Stimulated activated naive CD8-positive, alpha-beta T cell treated with anti-CD3 and anti-CD28 coated beads, Interleukin-15, Interleukin-2, amounts not matched to agents 100 ng/mL and 50 ng/mL, for 24 hours (primary cell): ENCODE data around the gene ARID1A.

Experiments used
- H3K27ac Mint-ChIP-seq: one replicate; pipeline ENCODE4 v1.8.0; 2021; ENCODE audit warnings: mild to moderate bottlenecking, mixed read lengths
- H3K27me3 Mint-ChIP-seq: one replicate; pipeline ENCODE4 v1.8.0; 2021; ENCODE audit warnings: mixed read lengths
- H3K36me3 Mint-ChIP-seq: one replicate; pipeline ENCODE4 v1.8.0; 2021; ENCODE audit warnings: low read depth, mixed read lengths
- H3K4me1 Mint-ChIP-seq: one replicate; pipeline ENCODE4 v1.8.0; 2021; ENCODE audit warnings: low read depth, mixed read lengths
- H3K4me3 Mint-ChIP-seq: one replicate; pipeline ENCODE4 v1.8.0; 2021; ENCODE audit warnings: mild to moderate bottlenecking, mixed read lengths
- H3K9me3 Mint-ChIP-seq: one replicate; pipeline ENCODE4 v1.8.0; 2021; ENCODE audit warnings: mixed read lengths

ARID1A gene

GRCh38 chr1:26752519-26752918 is 56.7 kb downstream of the ARID1A start:
- Mint-ChIP-seq H3K4me3 (no peak overlapping the region), H3K4me1 (peaks cover 67% of the 10 kb centered on the region), H3K9me3 (no peaks in the 10 kb centered on the region), H3K36me3 (peaks cover 64% of the 10 kb centered on the region), H3K27ac (peak overlapping the region; percentile 10), H3K27me3 (no peaks in the 10 kb centered on the region)

GRCh38 chr1:26754086-26754874 is 58.5 kb downstream of the ARID1A start:
- Mint-ChIP-seq H3K9me3 (no peaks in the 10 kb centered on the region), H3K4me3 (no peak overlapping the region), H3K27ac (peak overlapping the region; percentile 49), H3K27me3 (no peaks in the 10 kb centered on the region), H3K36me3 (peaks cover 63% of the 10 kb centered on the region), H3K4me1 (peaks cover 62% of the 10 kb centered on the region)

GRCh38 chr1:26758358-26758757 is 62.5 kb downstream of the ARID1A start:
- Mint-ChIP-seq H3K4me1 (peaks cover 22% of the 10 kb centered on the region), H3K36me3 (peaks cover 63% of the 10 kb centered on the region), H3K4me3 (no peak overlapping the region), H3K27ac (no peak overlapping the region), H3K27me3 (no peaks in the 10 kb centered on the region), H3K9me3 (no peaks in the 10 kb centered on the region)

- peaks cover 19% of the 10 kb centered on the region for H3K4me1 Mint-ChIP-seq
- H3K4me3 Mint-ChIP-seq, result no peak overlapping the region
- H3K27ac Mint-ChIP-seq, result no peak overlapping the region
- no peaks in the 10 kb centered on the region for H3K9me3 Mint-ChIP-seq
- H3K27me3 Mint-ChIP-seq, result no peaks in the 10 kb centered on the region
- peaks cover 62% of the 10 kb centered on the region for H3K36me3 Mint-ChIP-seq
These were observed 63.7 kb downstream of the ARID1A start for GRCh38 chr1:26759531-26759930.

- H3K9me3 Mint-ChIP-seq, result no peaks in the 10 kb centered on the region
- H3K27ac Mint-ChIP-seq, result no peak overlapping the region
- no peak overlapping the region for H3K4me3 Mint-ChIP-seq
- H3K27me3 Mint-ChIP-seq, result no peaks in the 10 kb centered on the region
- H3K36me3 Mint-ChIP-seq, result peaks cover 71% of the 10 kb centered on the region
- peaks cover 19% of the 10 kb centered on the region for H3K4me1 Mint-ChIP-seq
These were observed 65.4 kb downstream of the ARID1A start for GRCh38 chr1:26761217-26761616.

- no peaks in the 10 kb centered on the region for H3K27me3 Mint-ChIP-seq
- no peaks in the 10 kb centered on the region for H3K9me3 Mint-ChIP-seq
- H3K27ac Mint-ChIP-seq, result peak overlapping the region; percentile 84
- H3K4me1 Mint-ChIP-seq, result peaks cover 51% of the 10 kb centered on the region
- H3K36me3 Mint-ChIP-seq, result peaks cover 88% of the 10 kb centered on the region
- no peak overlapping the region for H3K4me3 Mint-ChIP-seq
These were observed 71.9 kb downstream of the ARID1A start for GRCh38 chr1:26767714-26768113.

GRCh38 chr1:26768755-26769154 is 72.9 kb downstream of the ARID1A start:
- Mint-ChIP-seq H3K27me3 (no peaks in the 10 kb centered on the region), H3K9me3 (no peaks in the 10 kb centered on the region), H3K36me3 (peaks cover 91% of the 10 kb centered on the region), H3K4me3 (no peak overlapping the region), H3K4me1 (peaks cover 53% of the 10 kb centered on the region), H3K27ac (no peak overlapping the region)

GRCh38 chr1:26771285-26771642 is 75.4 kb downstream of the ARID1A start:
- H3K4me1 Mint-ChIP-seq, result peaks cover 44% of the 10 kb centered on the region
- peaks cover 97% of the 10 kb centered on the region for H3K36me3 Mint-ChIP-seq
- no peaks in the 10 kb centered on the region for H3K27me3 Mint-ChIP-seq
- H3K27ac Mint-ChIP-seq, result peak overlapping the region; percentile 75
- H3K9me3 Mint-ChIP-seq, result no peaks in the 10 kb centered on the region
- no peak overlapping the region for H3K4me3 Mint-ChIP-seq

DNA sequence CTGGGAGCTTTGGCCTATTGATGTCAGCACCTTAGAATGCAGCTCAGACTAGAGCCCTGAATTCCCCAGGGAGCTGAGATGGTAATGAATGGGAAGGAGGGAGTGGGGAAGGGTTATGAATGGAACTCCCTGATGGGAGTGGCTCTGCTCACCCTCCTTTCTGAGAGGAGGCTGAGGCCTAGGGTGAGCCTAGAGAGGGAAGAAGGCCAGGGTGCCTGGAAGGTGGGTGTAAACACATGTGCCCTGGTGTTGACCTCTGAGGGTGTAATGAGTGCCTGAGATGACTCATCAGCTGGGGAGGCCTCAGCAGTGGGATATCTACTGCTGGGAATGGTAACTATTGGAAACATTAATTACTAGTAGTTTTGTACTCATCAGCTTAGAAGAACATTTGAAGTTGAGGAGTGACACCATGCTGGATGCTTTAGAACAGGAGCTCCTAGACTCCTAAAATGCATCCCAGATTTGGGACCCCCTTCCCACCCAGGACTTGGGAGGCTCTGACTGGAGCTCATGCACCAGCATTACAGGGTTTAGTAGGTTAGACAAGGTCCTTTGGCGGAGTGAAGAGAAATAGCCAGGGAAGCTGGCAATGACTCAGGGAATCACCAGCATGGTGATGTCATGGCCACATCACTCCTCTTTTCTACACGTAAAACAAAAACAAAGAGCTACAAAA is 76.0 kb downstream of the ARID1A start:
- Mint-ChIP-seq H3K4me3 (no peak overlapping the region), H3K9me3 (no peaks in the 10 kb centered on the region), H3K27me3 (no peaks in the 10 kb centered on the region), H3K36me3 (peaks cover 97% of the 10 kb centered on the region), H3K4me1 (peaks cover 42% of the 10 kb centered on the region), H3K27ac (peak overlapping the region; percentile 75)

GRCh38 chr1:26772687-26773086 is 76.9 kb downstream of the ARID1A start:
- H3K4me1 Mint-ChIP-seq, result peaks cover 33% of the 10 kb centered on the region
- no peak overlapping the region for H3K4me3 Mint-ChIP-seq
- no peak overlapping the region for H3K27ac Mint-ChIP-seq
- H3K9me3 Mint-ChIP-seq, result no peaks in the 10 kb centered on the region
- H3K27me3 Mint-ChIP-seq, result no peaks in the 10 kb centered on the region
- peaks cover 92% of the 10 kb centered on the region for H3K36me3 Mint-ChIP-seq

- Mint-ChIP-seq H3K4me1 (peaks cover 38% of the 10 kb centered on the region), H3K27ac (no peak overlapping the region), H3K27me3 (no peaks in the 10 kb centered on the region), H3K4me3 (no peak overlapping the region), H3K9me3 (no peaks in the 10 kb centered on the region), H3K36me3 (peaks cover 90% of the 10 kb centered on the region)
These were observed 78.6 kb downstream of the ARID1A start for GRCh38 chr1:26774462-26774861.

- Mint-ChIP-seq H3K27ac (no peak overlapping the region), H3K9me3 (no peaks in the 10 kb centered on the region), H3K4me1 (peaks cover 32% of the 10 kb centered on the region), H3K36me3 (peaks cover 79% of the 10 kb centered on the region), H3K4me3 (no peak overlapping the region), H3K27me3 (no peaks in the 10 kb centered on the region)
These were observed 79.9 kb downstream of the ARID1A start for GRCh38 chr1:26775666-26776065.

DNA sequence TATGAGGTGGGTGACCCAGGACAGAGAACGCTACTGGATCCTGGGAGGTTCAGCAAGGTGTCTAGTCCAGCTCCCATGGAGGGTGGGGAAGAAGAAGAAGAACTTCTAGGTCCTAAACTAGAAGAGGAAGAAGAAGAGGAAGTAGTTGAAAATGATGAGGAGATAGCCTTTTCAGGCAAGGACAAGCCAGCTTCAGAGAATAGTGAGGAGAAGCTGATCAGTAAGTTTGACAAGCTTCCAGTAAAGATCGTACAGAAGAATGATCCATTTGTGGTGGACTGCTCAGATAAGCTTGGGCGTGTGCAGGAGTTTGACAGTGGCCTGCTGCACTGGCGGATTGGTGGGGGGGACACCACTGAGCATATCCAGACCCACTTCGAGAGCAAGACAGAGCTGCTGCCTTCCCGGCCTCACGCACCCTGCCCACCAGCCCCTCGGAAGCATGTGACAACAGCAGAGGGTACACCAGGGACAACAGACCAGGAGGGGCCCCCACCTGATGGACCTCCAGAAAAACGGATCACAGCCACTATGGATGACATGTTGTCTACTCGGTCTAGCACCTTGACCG is 83.4 kb downstream of the ARID1A start:
- peaks cover 47% of the 10 kb centered on the region for H3K4me1 Mint-ChIP-seq
- no peaks in the 10 kb centered on the region for H3K27me3 Mint-ChIP-seq
- H3K36me3 Mint-ChIP-seq, result peaks cover 67% of the 10 kb centered on the region
- no peaks in the 10 kb centered on the region for H3K9me3 Mint-ChIP-seq
- peak overlapping the region; percentile 13 for H3K27ac Mint-ChIP-seq
- no peak overlapping the region for H3K4me3 Mint-ChIP-seq

DNA sequence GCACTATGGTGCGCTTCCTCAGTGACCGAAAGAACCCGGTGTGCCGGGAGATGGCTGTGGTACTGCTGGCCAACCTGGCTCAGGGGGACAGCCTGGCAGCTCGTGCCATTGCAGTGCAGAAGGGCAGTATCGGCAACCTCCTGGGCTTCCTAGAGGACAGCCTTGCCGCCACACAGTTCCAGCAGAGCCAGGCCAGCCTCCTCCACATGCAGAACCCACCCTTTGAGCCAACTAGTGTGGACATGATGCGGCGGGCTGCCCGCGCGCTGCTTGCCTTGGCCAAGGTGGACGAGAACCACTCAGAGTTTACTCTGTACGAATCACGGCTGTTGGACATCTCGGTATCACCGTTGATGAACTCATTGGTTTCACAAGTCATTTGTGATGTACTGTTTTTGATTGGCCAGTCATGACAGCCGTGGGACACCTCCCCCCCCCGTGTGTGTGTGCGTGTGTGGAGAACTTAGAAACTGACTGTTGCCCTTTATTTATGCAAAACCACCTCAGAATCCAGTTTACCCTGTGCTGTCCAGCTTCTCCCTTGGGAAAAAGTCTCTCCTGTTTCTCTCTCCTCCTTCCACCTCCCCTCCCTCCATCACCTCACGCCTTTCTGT is 84.6 kb downstream of the ARID1A start:
- Mint-ChIP-seq H3K4me3 (no peak overlapping the region), H3K27me3 (no peaks in the 10 kb centered on the region), H3K36me3 (peaks cover 55% of the 10 kb centered on the region), H3K9me3 (no peaks in the 10 kb centered on the region), H3K4me1 (peaks cover 60% of the 10 kb centered on the region), H3K27ac (peak overlapping the region; percentile 69)

DNA sequence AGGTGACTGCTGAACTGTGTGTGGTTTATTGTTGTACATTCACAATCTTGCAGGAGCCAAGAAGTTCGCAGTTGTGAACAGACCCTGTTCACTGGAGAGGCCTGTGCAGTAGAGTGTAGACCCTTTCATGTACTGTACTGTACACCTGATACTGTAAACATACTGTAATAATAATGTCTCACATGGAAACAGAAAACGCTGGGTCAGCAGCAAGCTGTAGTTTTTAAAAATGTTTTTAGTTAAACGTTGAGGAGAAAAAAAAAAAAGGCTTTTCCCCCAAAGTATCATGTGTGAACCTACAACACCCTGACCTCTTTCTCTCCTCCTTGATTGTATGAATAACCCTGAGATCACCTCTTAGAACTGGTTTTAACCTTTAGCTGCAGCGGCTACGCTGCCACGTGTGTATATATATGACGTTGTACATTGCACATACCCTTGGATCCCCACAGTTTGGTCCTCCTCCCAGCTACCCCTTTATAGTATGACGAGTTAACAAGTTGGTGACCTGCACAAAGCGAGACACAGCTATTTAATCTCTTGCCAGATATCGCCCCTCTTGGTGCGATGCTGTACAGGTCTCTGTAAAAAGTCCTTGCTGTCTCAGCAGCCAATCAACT is 85.5 kb downstream of the ARID1A start:
- Mint-ChIP-seq H3K27ac (peak overlapping the region; percentile 38), H3K4me1 (peaks cover 68% of the 10 kb centered on the region), H3K4me3 (peak overlapping the region; percentile 15), H3K36me3 (peaks cover 46% of the 10 kb centered on the region), H3K27me3 (no peaks in the 10 kb centered on the region), H3K9me3 (no peaks in the 10 kb centered on the region)
